Stomach (tissue), 4 donors: ENCODE results near the gene PDAP1.

Experiments
- CTCF ChIP-seq, 7 experiments: fragments of 450-650 bp in 4 of 7; fragments of 200-600 bp in 3 of 7; sonication (generic) in 3 of 7; IDR thresholded peaks; one replicate each; pipeline ENCODE4 v1.5.1; 2016 to 2019; ENCODE audit warnings: antibody characterized with exemption in 7 of 7, control low read depth in 2 of 7, mild to moderate bottlenecking in 1 of 7
- POLR2A ChIP-seq, 4 donors: fragments of 450-650 bp; IDR thresholded peaks; one replicate each; pipeline ENCODE4 v1.6.1; 2016; ENCODE audit warnings: antibody characterized with exemption in 4 of 4, control low read depth in 2 of 4, mild to moderate bottlenecking in 1 of 4, moderate library complexity in 1 of 4

GRCh38 chr7:99387912-99388311 is 20.5 kb downstream of the PDAP1 start:
- no peak for TF ChIP-seq CTCF (IDR thresholded peaks at IDR 0.05)
- TF ChIP-seq POLR2A (IDR thresholded peaks at IDR 0.05), result no peak
